Heart left ventricle (tissue), 13 donors: Measurements from ENCODE around the gene TAF13.

Source experiments
- CTCF ChIP-seq, 12 donors: fragments of 200-600 bp; sonication (generic) in 4 of 12; IDR thresholded peaks; one replicate each; pipeline versions ENCODE4 v1.5.0 to v1.8.0; 2018 to 2022; ENCODE audit warnings: antibody characterized with exemption in 12 of 12, mild to moderate bottlenecking in 5 of 12
- POLR2A ChIP-seq, 2 donors: fragments of 450-650 bp; IDR thresholded peaks; one replicate each; pipeline ENCODE4 v1.6.1; 2017; ENCODE audit warnings: antibody characterized with exemption in 2 of 2, mild to moderate bottlenecking in 2 of 2, moderate library complexity in 2 of 2
- donor health status: ischemic (EF 13 %, LVEDD 7.1; RV severe dilation, severe dysfunction).
- donor health status: DM: no; HTN: yes; CAD: no.
- donor health status: DM: no; HTN: no; CAD: no.
- donor health status: ischemic (EF 25% LVEDD 6.9; RV normal size, moderate dysfunction).
- donor health status: ischemic (EF 25% LVEDD 5.7; RV mildly dilated, moderate dysfunction).
- donor health status: ischemic (EF 35%, LVEDD 5.7; RV mildly dilated, moderate dysfunction).
- donor health status: nonischemic (EF 11% LVEDD 7.7; RV severe dilation, severe dysfunction).
- donor health status: DM: yes; HTN: yes; CAD: no.
- donor health status: PGD.
- donor health status: ischemic (EF 29% LVEDD 5.4; RV normal size, mild dysfunction).
- donor health status: nonischemic (EF 23%, LVEDD 6.1; RV moderate dilation, normal function).

DNA sequence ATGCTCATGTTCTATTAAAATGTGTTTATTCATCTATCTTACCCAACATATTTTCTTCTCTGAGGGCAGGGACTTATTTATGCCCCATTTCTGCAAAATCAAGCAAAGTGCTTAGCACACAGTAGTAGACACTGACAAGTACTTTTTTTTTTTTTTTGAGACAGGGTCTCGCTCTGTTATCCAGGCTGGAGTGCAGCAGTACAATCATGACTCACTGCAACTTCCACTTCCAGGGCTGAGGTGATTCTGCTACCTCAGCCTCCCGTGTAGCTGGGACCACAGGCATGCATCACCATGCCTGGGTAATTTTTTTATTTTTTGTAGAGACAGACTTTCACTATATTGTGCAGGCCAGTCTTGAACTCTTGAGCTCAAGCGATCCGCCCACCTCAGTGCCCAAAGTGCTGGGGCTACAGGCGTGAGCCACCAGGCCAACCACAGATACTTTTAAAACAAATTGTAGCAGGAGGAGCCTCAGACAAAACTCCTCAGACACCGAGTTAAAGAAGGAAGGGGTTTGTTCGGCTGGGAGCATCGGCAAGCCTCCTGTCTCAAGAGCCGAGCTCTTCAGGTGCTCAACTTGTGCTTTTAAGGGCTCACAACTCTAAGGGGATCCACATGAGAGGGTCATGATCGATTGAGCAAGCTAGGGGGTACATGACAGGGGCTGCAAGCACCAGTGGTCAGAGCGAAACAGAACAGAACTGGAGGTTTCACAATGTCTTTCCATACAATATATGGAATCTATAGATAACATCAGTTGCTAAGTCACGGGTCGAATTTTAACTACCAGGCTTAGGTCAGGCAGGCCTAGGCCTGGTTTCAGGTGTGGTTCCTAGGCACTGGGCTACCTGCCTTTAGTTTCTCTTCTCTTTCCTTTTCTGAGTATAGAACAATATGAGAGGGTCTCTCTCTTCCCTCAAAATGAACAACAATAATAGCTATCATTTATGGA is 9.0 kb upstream of the TAF13 start:
- no peak for TF ChIP-seq CTCF (IDR thresholded peaks at IDR 0.05)
- no peak for TF ChIP-seq POLR2A (IDR thresholded peaks at IDR 0.05)
